ENCODE data around the gene VIT.

GRCh38 chr2:36677386-36677785 lies 19.1 kb upstream of the VIT start:
- TF ChIP-seq EP300 (IDR thresholded peaks at IDR 0.05) (no peak), CTCF (IDR thresholded peaks at IDR 0.05) (no peak), POLR2AphosphoS5 (IDR thresholded peaks at IDR 0.05) (no peak), POLR2A (IDR thresholded peaks at IDR 0.05; ENCODE audit: low read depth) (no peak)

All from esophagus muscularis mucosa (tissue), 4 donors.